ENCODE results near the gene MCMBP.

The MCMBP gene

DNA sequence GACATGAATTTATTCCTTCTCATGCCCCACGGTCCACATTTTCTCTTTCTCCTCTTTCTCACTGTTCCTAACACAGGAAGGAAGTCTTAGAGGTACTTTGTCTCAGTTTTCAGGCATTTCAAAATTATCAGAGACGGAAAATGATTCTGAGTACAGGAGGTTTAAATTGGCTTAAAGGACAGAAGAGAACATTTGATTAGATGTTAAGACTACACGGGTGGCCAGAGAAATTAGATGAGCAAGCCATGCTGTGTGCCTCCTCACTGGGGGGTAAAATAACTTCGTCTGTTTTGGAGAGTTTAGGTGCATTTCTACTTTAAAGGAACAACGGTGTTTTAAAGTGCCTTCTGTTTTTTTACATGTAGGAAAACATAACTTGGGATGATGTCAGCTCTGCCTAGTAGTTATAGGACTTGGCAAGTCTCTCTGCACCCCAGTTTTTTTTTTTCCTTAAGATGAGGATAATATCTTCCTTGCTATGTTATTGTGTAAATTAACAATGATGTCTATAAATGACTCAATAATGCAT is 66.9 kb downstream of the MCMBP start:
- H3K4me3 ChIP-seq (ENCODE audit: low read depth, low read length, poor library complexity, severe bottlenecking): no peak overlapping the region
- no peaks in the 10 kb centered on the region for H3K4me1 ChIP-seq (ENCODE audit: insufficient read depth, low read length, severe bottlenecking)
- no peaks in the 10 kb centered on the region for H3K27me3 ChIP-seq (ENCODE audit: insufficient read depth, low read length)
- no peaks in the 10 kb centered on the region for H3K9me2 ChIP-seq (ENCODE audit: low read depth, low read length)
- no peaks in the 10 kb centered on the region for H4K20me1 ChIP-seq (ENCODE audit: insufficient read depth, low read length)
- no peaks in the 10 kb centered on the region for H3K79me2 ChIP-seq (ENCODE audit: insufficient read depth, low read length)
- H3K36me3 ChIP-seq (ENCODE audit: insufficient read depth, low read length): no peaks in the 10 kb centered on the region
- TF ChIP-seq EZH2 (IDR thresholded peaks at IDR 0.05; ENCODE audit: borderline replicate concordance, low read length): no peak
- TF ChIP-seq, protein P1, sequence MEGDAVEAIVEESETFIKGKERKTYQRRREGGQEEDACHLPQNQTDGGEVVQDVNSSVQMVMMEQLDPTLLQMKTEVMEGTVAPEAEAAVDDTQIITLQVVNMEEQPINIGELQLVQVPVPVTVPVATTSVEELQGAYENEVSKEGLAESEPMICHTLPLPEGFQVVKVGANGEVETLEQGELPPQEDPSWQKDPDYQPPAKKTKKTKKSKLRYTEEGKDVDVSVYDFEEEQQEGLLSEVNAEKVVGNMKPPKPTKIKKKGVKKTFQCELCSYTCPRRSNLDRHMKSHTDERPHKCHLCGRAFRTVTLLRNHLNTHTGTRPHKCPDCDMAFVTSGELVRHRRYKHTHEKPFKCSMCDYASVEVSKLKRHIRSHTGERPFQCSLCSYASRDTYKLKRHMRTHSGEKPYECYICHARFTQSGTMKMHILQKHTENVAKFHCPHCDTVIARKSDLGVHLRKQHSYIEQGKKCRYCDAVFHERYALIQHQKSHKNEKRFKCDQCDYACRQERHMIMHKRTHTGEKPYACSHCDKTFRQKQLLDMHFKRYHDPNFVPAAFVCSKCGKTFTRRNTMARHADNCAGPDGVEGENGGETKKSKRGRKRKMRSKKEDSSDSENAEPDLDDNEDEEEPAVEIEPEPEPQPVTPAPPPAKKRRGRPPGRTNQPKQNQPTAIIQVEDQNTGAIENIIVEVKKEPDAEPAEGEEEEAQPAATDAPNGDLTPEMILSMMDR (IDR thresholded peaks at IDR 0.05; ENCODE audit: low read length): no peak
- H3F3A ChIP-seq (ENCODE audit: insufficient read depth, low read length): no peaks in the 10 kb centered on the region
- no peaks in the 10 kb centered on the region for H3K9me3 ChIP-seq (ENCODE audit: low read length)
- H3K4me2 ChIP-seq (ENCODE audit: low read length): no peak overlapping the region
- H3K27ac ChIP-seq (ENCODE audit: low read depth, low read length, poor library complexity, severe bottlenecking): no peak overlapping the region
- no peak overlapping the region for H2AFZ ChIP-seq (ENCODE audit: low read length)
- no peak overlapping the region for H3K9ac ChIP-seq (ENCODE audit: low read length)

DNA sequence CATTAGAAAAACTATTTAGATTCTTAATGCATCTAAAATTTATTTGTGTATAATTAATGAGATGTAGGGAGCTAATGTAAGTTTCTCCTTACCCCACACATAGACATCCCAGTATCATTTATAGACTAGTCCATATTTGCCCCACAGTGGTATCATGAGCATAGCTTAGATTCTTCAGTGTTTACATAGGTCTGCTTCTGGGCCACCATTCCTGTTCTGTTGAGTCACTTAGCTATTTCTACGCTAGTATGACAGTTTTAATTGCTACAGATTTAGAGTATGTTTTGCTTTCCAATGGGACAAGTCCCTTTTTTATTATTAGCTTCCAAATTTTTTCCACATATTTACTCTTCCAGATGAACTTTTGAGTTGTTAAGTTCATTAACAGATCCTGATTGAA is 69.4 kb downstream of the MCMBP start:
- H4K20me1 ChIP-seq (ENCODE audit: insufficient read depth, low read length): no peaks in the 10 kb centered on the region
- H3K4me2 ChIP-seq (ENCODE audit: low read length): no peak overlapping the region
- H3K4me3 ChIP-seq (ENCODE audit: low read depth, low read length, poor library complexity, severe bottlenecking): no peak overlapping the region
- no peaks in the 10 kb centered on the region for H3F3A ChIP-seq (ENCODE audit: insufficient read depth, low read length)
- H3K27ac ChIP-seq (ENCODE audit: low read depth, low read length, poor library complexity, severe bottlenecking): no peak overlapping the region
- no peak overlapping the region for H2AFZ ChIP-seq (ENCODE audit: low read length)
- no peaks in the 10 kb centered on the region for H3K9me3 ChIP-seq (ENCODE audit: low read length)
- no peaks in the 10 kb centered on the region for H3K27me3 ChIP-seq (ENCODE audit: insufficient read depth, low read length)
- H3K9me2 ChIP-seq (ENCODE audit: low read depth, low read length): no peaks in the 10 kb centered on the region
- H3K79me2 ChIP-seq (ENCODE audit: insufficient read depth, low read length): no peaks in the 10 kb centered on the region
- no peak for TF ChIP-seq EZH2 (IDR thresholded peaks at IDR 0.05; ENCODE audit: borderline replicate concordance, low read length)
- TF ChIP-seq, protein P1 (IDR thresholded peaks at IDR 0.05; ENCODE audit: low read length): no peak
- H3K4me1 ChIP-seq (ENCODE audit: insufficient read depth, low read length, severe bottlenecking): no peaks in the 10 kb centered on the region
- no peak overlapping the region for H3K9ac ChIP-seq (ENCODE audit: low read length)
- no peaks in the 10 kb centered on the region for H3K36me3 ChIP-seq (ENCODE audit: insufficient read depth, low read length)

DNA sequence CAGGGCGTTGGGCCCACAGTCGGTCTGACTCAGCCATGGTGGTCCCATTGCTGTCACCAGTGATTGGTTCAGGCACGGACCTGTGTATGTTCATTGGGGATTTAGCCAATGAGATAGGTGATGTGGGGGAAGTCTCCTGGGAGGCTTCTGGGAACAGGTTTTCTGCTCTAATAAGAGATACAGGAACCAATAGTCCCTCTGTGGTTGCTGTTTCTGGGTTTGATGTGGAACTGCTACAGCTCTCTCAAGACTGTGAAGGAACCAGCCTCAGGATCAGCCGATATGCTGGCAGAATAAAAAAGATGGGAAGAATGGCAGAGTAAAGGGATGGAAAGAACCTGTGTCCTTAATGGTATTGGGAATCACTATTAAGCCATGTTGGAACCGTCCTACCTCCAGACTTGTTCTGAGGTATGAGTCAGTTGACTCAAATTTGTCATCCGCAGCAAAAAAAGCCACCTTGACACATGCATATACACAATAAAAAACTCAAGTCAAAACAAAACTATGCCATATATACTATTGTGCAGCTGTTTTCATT is 70.6 kb downstream of the MCMBP start:
- Histone ChIP-seq H3K4me3 (ENCODE audit: low read depth, low read length, poor library complexity, severe bottlenecking) (no peak overlapping the region), H3K4me1 (ENCODE audit: insufficient read depth, low read length, severe bottlenecking) (no peaks in the 10 kb centered on the region), H3F3A (ENCODE audit: insufficient read depth, low read length) (no peaks in the 10 kb centered on the region), H3K4me2 (ENCODE audit: low read length) (no peak overlapping the region), H3K36me3 (ENCODE audit: insufficient read depth, low read length) (no peaks in the 10 kb centered on the region), H3K9me2 (ENCODE audit: low read depth, low read length) (no peaks in the 10 kb centered on the region), H3K9me3 (ENCODE audit: low read length) (no peaks in the 10 kb centered on the region), H3K27me3 (ENCODE audit: insufficient read depth, low read length) (no peaks in the 10 kb centered on the region), H3K27ac (ENCODE audit: low read depth, low read length, poor library complexity, severe bottlenecking) (no peak overlapping the region), H3K9ac (ENCODE audit: low read length) (no peak overlapping the region), H2AFZ (ENCODE audit: low read length) (no peak overlapping the region), H3K79me2 (ENCODE audit: insufficient read depth, low read length) (no peaks in the 10 kb centered on the region), H4K20me1 (ENCODE audit: insufficient read depth, low read length) (no peaks in the 10 kb centered on the region)
- TF ChIP-seq, protein P1 (IDR thresholded peaks at IDR 0.05; ENCODE audit: low read length): no peak
- TF ChIP-seq EZH2 (IDR thresholded peaks at IDR 0.05; ENCODE audit: borderline replicate concordance, low read length): no peak

Data from OCI-LY1 (cell line).